ENCODE results near the gene ANO8.

- TF ChIP-seq POLR2A (IDR thresholded peaks at IDR 0.05): no peak
- TF ChIP-seq CTCF (IDR thresholded peaks at IDR 0.05): no peak
- TF ChIP-seq EP300 (IDR thresholded peaks at IDR 0.05): peak in 1 of 4 donors; percentile 18
Measured at GRCh38 chr19:17358395-17358794, 23.7 kb upstream of the ANO8 start.
